ENCODE data around the gene SPATA6. TPM values are rescaled to one million over a fixed set of nuclear protein-coding genes. Genes with fewer than 3 reads are reported as not detected.

The SPATA6 gene
- total RNA-seq, 1 experiment from 2014 or later, result 0.30 TPM

DNA sequence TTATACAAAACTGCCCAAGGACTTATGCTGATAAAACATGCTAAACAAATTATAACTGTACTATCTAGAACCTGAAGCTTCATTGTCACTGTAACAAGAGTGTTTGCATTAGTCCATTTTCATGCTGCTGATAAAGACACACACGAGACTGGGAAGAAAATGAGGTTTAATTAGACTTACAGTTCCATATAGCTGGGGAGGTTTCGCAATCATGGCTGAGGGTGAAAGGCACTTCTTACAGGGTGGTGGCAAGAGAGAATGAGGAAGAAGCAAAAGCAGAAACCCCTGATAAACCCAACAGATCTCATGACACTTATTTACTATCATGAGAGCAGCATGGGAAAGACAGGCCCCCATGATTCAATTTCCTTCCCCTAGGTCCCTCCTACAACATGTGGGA lies 100.4 kb downstream of the SPATA6 start:
- Histone ChIP-seq H3K79me2 (ENCODE audit: low read length) (no peaks in the 10 kb centered on the region), H3K27me3 (ENCODE audit: low read length) (no peaks in the 10 kb centered on the region), H3K36me3 (ENCODE audit: insufficient read depth, low read length) (no peaks in the 10 kb centered on the region), H4K20me1 (ENCODE audit: insufficient read depth, low read depth, low read length) (no peaks in the 10 kb centered on the region), H3K4me3 (ENCODE audit: low read length) (no peak overlapping the region), H3K4me2 (ENCODE audit: low read depth, low read length, poor library complexity, severe bottlenecking) (no peak overlapping the region), H3K9me2 (replicated peaks; ENCODE audit: insufficient read depth, low read length) (no peaks in the 10 kb centered on the region), H3K27ac (ENCODE audit: low read length) (no peak overlapping the region), H3K4me1 (ENCODE audit: low read length) (no peaks in the 10 kb centered on the region), H3K9ac (ENCODE audit: low read length) (no peak overlapping the region), H3K9me3 (ENCODE audit: low read length) (0 out of 2 replicates have a peak, but pooled peaks cover 3% of the 10 kb centered on the region), H2AFZ (ENCODE audit: low read length) (no peak overlapping the region)
- DNase-seq, result no peak

GRCh38 chr1:48362901-48363300 lies 109.1 kb downstream of the SPATA6 start:
- Histone ChIP-seq H3K9me3 (ENCODE audit: low read length) (no peaks in the 10 kb centered on the region), H4K20me1 (ENCODE audit: insufficient read depth, low read depth, low read length) (no peaks in the 10 kb centered on the region), H3K4me2 (ENCODE audit: low read depth, low read length, poor library complexity, severe bottlenecking) (no peak overlapping the region), H3K36me3 (ENCODE audit: insufficient read depth, low read length) (no peaks in the 10 kb centered on the region), H3K9ac (ENCODE audit: low read length) (no peak overlapping the region), H3K27me3 (ENCODE audit: low read length) (no peaks in the 10 kb centered on the region), H3K27ac (ENCODE audit: low read length) (no peak overlapping the region), H3K4me3 (ENCODE audit: low read length) (no peak overlapping the region), H3K9me2 (replicated peaks; ENCODE audit: insufficient read depth, low read length) (no peaks in the 10 kb centered on the region), H2AFZ (ENCODE audit: low read length) (no peak overlapping the region), H3K4me1 (ENCODE audit: low read length) (no peaks in the 10 kb centered on the region), H3K79me2 (ENCODE audit: low read length) (no peaks in the 10 kb centered on the region)
- DNase-seq, result no peak

DNA sequence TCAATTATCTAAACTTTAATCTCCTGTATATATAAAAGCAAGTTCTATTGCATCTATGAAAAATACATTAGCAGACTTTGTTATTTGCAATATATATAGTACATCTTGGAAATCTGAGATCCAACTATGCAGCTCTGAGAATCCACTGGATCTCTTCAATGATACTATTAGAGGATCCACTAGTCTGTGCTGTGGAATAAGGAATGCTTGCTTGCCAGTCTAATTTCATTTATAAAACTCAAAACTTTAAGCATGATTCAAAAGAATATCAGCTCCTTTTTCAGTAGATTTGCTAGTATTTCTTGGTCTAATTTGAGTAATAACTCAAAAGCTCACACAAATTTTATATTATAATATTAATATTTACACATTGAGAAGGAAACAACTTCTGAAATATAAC lies 115.1 kb downstream of the SPATA6 start:
- Histone ChIP-seq H3K4me3 (ENCODE audit: low read length) (no peak overlapping the region), H3K9me2 (replicated peaks; ENCODE audit: insufficient read depth, low read length) (no peaks in the 10 kb centered on the region), H3K79me2 (ENCODE audit: low read length) (no peaks in the 10 kb centered on the region), H3K36me3 (ENCODE audit: insufficient read depth, low read length) (no peaks in the 10 kb centered on the region), H3K9me3 (ENCODE audit: low read length) (no peaks in the 10 kb centered on the region), H2AFZ (ENCODE audit: low read length) (no peak overlapping the region), H3K27me3 (ENCODE audit: low read length) (no peaks in the 10 kb centered on the region), H3K27ac (ENCODE audit: low read length) (no peak overlapping the region), H3K9ac (ENCODE audit: low read length) (no peak overlapping the region), H3K4me1 (ENCODE audit: low read length) (no peaks in the 10 kb centered on the region), H3K4me2 (ENCODE audit: low read depth, low read length, poor library complexity, severe bottlenecking) (no peak overlapping the region), H4K20me1 (ENCODE audit: insufficient read depth, low read depth, low read length) (no peaks in the 10 kb centered on the region)
- no peak for DNase-seq

DNA sequence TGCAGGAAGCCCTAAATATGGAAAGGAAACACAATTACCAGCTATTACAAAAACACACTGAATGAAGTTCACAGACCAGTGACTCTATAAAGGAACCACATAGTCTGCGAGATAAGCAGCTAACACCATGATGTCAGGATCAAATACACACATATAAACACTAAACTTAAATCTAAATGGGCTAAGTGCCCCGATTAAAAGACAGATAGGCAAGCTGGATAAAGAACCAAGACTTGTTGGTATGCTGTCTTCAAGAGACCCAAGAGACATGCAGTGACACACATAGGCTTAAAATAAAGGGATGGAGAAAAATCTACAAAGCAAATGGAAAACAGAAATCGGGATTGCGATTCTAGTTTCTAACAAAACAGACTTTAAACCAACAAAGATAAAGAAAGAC lies 127.6 kb downstream of the SPATA6 start:
- Histone ChIP-seq H2AFZ (ENCODE audit: low read length) (no peak overlapping the region), H3K36me3 (ENCODE audit: insufficient read depth, low read length) (no peaks in the 10 kb centered on the region), H3K9me2 (replicated peaks; ENCODE audit: insufficient read depth, low read length) (no peaks in the 10 kb centered on the region), H3K27me3 (ENCODE audit: low read length) (no peaks in the 10 kb centered on the region), H3K4me1 (ENCODE audit: low read length) (no peaks in the 10 kb centered on the region), H3K79me2 (ENCODE audit: low read length) (no peaks in the 10 kb centered on the region), H3K9me3 (ENCODE audit: low read length) (no peaks in the 10 kb centered on the region), H3K27ac (ENCODE audit: low read length) (no peak overlapping the region), H4K20me1 (ENCODE audit: insufficient read depth, low read depth, low read length) (no peaks in the 10 kb centered on the region), H3K9ac (ENCODE audit: low read length) (no peak overlapping the region), H3K4me2 (ENCODE audit: low read depth, low read length, poor library complexity, severe bottlenecking) (no peak overlapping the region), H3K4me3 (ENCODE audit: low read length) (no peak overlapping the region)
- no peak for DNase-seq

- no peak overlapping the region for H3K4me3 ChIP-seq (ENCODE audit: low read length)
- H2AFZ ChIP-seq (ENCODE audit: low read length), result no peak overlapping the region
- no peaks in the 10 kb centered on the region for H3K79me2 ChIP-seq (ENCODE audit: low read length)
- DNase-seq, result no peak
- H3K27me3 ChIP-seq (ENCODE audit: low read length), result no peaks in the 10 kb centered on the region
- no peaks in the 10 kb centered on the region for H4K20me1 ChIP-seq (ENCODE audit: insufficient read depth, low read depth, low read length)
- H3K9me3 ChIP-seq (ENCODE audit: low read length), result no peaks in the 10 kb centered on the region
- no peak overlapping the region for H3K27ac ChIP-seq (ENCODE audit: low read length)
- no peak overlapping the region for H3K9ac ChIP-seq (ENCODE audit: low read length)
- H3K9me2 ChIP-seq (replicated peaks; ENCODE audit: insufficient read depth, low read length), result no peaks in the 10 kb centered on the region
- H3K36me3 ChIP-seq (ENCODE audit: insufficient read depth, low read length), result no peaks in the 10 kb centered on the region
- no peak overlapping the region for H3K4me2 ChIP-seq (ENCODE audit: low read depth, low read length, poor library complexity, severe bottlenecking)
- no peaks in the 10 kb centered on the region for H3K4me1 ChIP-seq (ENCODE audit: low read length)
Observed at GRCh38 chr1:48341221-48341620, 130.8 kb downstream of the SPATA6 start.

GRCh38 chr1:48338257-48338656 lies 133.7 kb downstream of the SPATA6 start:
- H3K4me3 ChIP-seq (ENCODE audit: low read length), result no peak overlapping the region
- no peaks in the 10 kb centered on the region; the same call in 1 of the 2 replicates for H3K27me3 ChIP-seq (ENCODE audit: low read length)
- no peak overlapping the region for H2AFZ ChIP-seq (ENCODE audit: low read length)
- H3K9me2 ChIP-seq (replicated peaks; ENCODE audit: insufficient read depth, low read length), result no peaks in the 10 kb centered on the region
- H3K4me2 ChIP-seq (ENCODE audit: low read depth, low read length, poor library complexity, severe bottlenecking), result no peak overlapping the region
- H3K27ac ChIP-seq (ENCODE audit: low read length), result no peak overlapping the region
- H3K36me3 ChIP-seq (ENCODE audit: insufficient read depth, low read length), result no peaks in the 10 kb centered on the region
- H3K79me2 ChIP-seq (ENCODE audit: low read length), result no peaks in the 10 kb centered on the region
- H3K9me3 ChIP-seq (ENCODE audit: low read length), result no peaks in the 10 kb centered on the region
- no peak for DNase-seq
- no peak overlapping the region for H3K9ac ChIP-seq (ENCODE audit: low read length)
- no peaks in the 10 kb centered on the region for H4K20me1 ChIP-seq (ENCODE audit: insufficient read depth, low read depth, low read length)
- no peaks in the 10 kb centered on the region for H3K4me1 ChIP-seq (ENCODE audit: low read length)

DNA sequence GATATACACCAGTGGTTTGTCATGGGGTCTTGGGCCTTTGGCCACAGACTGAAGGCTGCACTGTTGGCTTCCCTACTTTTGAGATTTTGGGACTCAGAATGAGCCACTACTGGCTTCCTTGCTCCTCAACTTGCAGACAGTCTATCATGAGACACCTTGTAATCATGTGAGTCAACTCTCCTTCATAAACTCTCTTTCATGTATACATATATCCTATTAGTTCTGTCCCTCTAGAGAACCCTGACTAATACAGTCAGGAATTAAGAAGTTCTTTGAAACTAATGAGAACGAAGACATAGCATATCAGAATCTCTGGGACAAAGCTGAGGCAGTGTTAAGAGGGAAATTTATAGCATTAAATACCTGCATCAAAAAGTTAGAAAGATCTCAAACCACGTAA lies 138.7 kb downstream of the SPATA6 start:
- Histone ChIP-seq H3K4me2 (ENCODE audit: low read depth, low read length, poor library complexity, severe bottlenecking) (no peak overlapping the region), H3K9ac (ENCODE audit: low read length) (no peak overlapping the region), H2AFZ (ENCODE audit: low read length) (no peak overlapping the region), H3K36me3 (ENCODE audit: insufficient read depth, low read length) (no peaks in the 10 kb centered on the region), H3K9me3 (ENCODE audit: low read length) (no peaks in the 10 kb centered on the region), H3K4me3 (ENCODE audit: low read length) (no peak overlapping the region), H3K9me2 (replicated peaks; ENCODE audit: insufficient read depth, low read length) (no peaks in the 10 kb centered on the region), H3K4me1 (ENCODE audit: low read length) (no peaks in the 10 kb centered on the region), H3K27me3 (ENCODE audit: low read length) (no peaks in the 10 kb centered on the region; the same call in 1 of the 2 replicates), H4K20me1 (ENCODE audit: insufficient read depth, low read depth, low read length) (no peaks in the 10 kb centered on the region), H3K27ac (ENCODE audit: low read length) (no peak overlapping the region), H3K79me2 (ENCODE audit: low read length) (no peaks in the 10 kb centered on the region)
- DNase-seq, result no peak

- no peaks in the 10 kb centered on the region for H3K9me2 ChIP-seq (replicated peaks; ENCODE audit: insufficient read depth, low read length)
- no peak overlapping the region for H3K9ac ChIP-seq (ENCODE audit: low read length)
- DNase-seq, result no peak
- no peak overlapping the region for H3K27ac ChIP-seq (ENCODE audit: low read length)
- no peak overlapping the region for H2AFZ ChIP-seq (ENCODE audit: low read length)
- H3K36me3 ChIP-seq (ENCODE audit: insufficient read depth, low read length), result no peaks in the 10 kb centered on the region
- no peak overlapping the region for H3K4me3 ChIP-seq (ENCODE audit: low read length)
- no peaks in the 10 kb centered on the region for H4K20me1 ChIP-seq (ENCODE audit: insufficient read depth, low read depth, low read length)
- no peaks in the 10 kb centered on the region for H3K9me3 ChIP-seq (ENCODE audit: low read length)
- H3K27me3 ChIP-seq (ENCODE audit: low read length), result no peaks in the 10 kb centered on the region; the same call in 1 of the 2 replicates
- H3K4me1 ChIP-seq (ENCODE audit: low read length), result no peaks in the 10 kb centered on the region
- H3K4me2 ChIP-seq (ENCODE audit: low read depth, low read length, poor library complexity, severe bottlenecking), result no peak overlapping the region
- H3K79me2 ChIP-seq (ENCODE audit: low read length), result no peaks in the 10 kb centered on the region
Observed at GRCh38 chr1:48332115-48332514, 139.9 kb downstream of the SPATA6 start.

- no peak overlapping the region for H3K4me2 ChIP-seq (ENCODE audit: low read depth, low read length, poor library complexity, severe bottlenecking)
- no peak for DNase-seq
- H3K79me2 ChIP-seq (ENCODE audit: low read length), result no peaks in the 10 kb centered on the region
- H3K27ac ChIP-seq (ENCODE audit: low read length), result no peak overlapping the region
- H3K4me3 ChIP-seq (ENCODE audit: low read length), result no peak overlapping the region
- no peak overlapping the region for H2AFZ ChIP-seq (ENCODE audit: low read length)
- no peaks in the 10 kb centered on the region for H3K4me1 ChIP-seq (ENCODE audit: low read length)
- no peaks in the 10 kb centered on the region for H3K9me3 ChIP-seq (ENCODE audit: low read length)
- no peaks in the 10 kb centered on the region for H4K20me1 ChIP-seq (ENCODE audit: insufficient read depth, low read depth, low read length)
- H3K9ac ChIP-seq (ENCODE audit: low read length), result no peak overlapping the region
- no peaks in the 10 kb centered on the region for H3K9me2 ChIP-seq (replicated peaks; ENCODE audit: insufficient read depth, low read length)
- H3K27me3 ChIP-seq (ENCODE audit: low read length), result no peaks in the 10 kb centered on the region; the same call in 1 of the 2 replicates
- no peaks in the 10 kb centered on the region for H3K36me3 ChIP-seq (ENCODE audit: insufficient read depth, low read length)
Observed at GRCh38 chr1:48329905-48330304, 142.1 kb downstream of the SPATA6 start.
